SJCRH30 (cell line): ENCODE data around the gene ZBTB21. TPM values are rescaled to one million over a fixed set of nuclear protein-coding genes. Genes with fewer than 3 reads are reported as not detected.

Experiments
- DNase-seq, 2 experiments: peaks; one replicate each; pipeline ENCODE4 v3.0.0-alpha.2; 2015 to 2020
- H3K27ac ChIP-seq: fragments of 250-450 bp; sonication (Bioruptor Pico); 2 replicates; pipeline ENCODE4 v1.5.1; 2020; ENCODE audit warnings: mild to moderate bottlenecking, moderate library complexity
- H3K27me3 ChIP-seq: fragments of 250-450 bp; sonication (Bioruptor Pico); 2 replicates; pipeline ENCODE4 v1.5.1; 2020; ENCODE audit warnings: mild to moderate bottlenecking, moderate library complexity
- H3K36me3 ChIP-seq: fragments of 250-450 bp; sonication (Bioruptor Pico); 2 replicates; pipeline ENCODE4 v1.5.1; 2020; ENCODE audit warnings: mild to moderate bottlenecking, moderate library complexity
- H3K4me1 ChIP-seq: fragments of 250-450 bp; sonication (Bioruptor Pico); 2 replicates; pipeline ENCODE4 v1.5.1; 2020; ENCODE audit warnings: mild to moderate bottlenecking, moderate library complexity
- H3K4me3 ChIP-seq: fragments of 250-450 bp; sonication (Bioruptor Pico); 2 replicates; pipeline ENCODE4 v1.5.1; 2020; ENCODE audit warnings: mild to moderate bottlenecking, moderate library complexity
- H3K9me3 ChIP-seq: fragments of 250-450 bp; sonication (Bioruptor Pico); replicated peaks from 2 replicates; pipeline ENCODE4 v1.5.1; 2020; ENCODE audit warnings: mild to moderate bottlenecking, moderate library complexity
- total RNA-seq: library from RNA; depleted of rRNA; stranded (reverse); fragments of >200 nt; shearing (Covaris generic); gene quantifications from 2 replicates; pipeline ENCODE4 v1.2.3, GENCODE V29; 2014; rRNA removed

The ZBTB21 gene
- 20.5 and 25.7 TPM in 2 replicates for total RNA-seq

GRCh38 chr21:42009831-42010506 is at the start of gene ZBTB21:
TSS of gene ZBTB21 (minus strand) at chr21:42010360. CDS start at chr21:41994095, 16,265 bp downstream.
- peaks cover 23% of the 10 kb centered on the region for H3K4me1 ChIP-seq

GRCh38 chr21:42059721-42060120 is 49.6 kb upstream of the ZBTB21 start:
- H3K4me1 ChIP-seq = no peaks in the 10 kb centered on the region
- no peak for DNase-seq
- H3K36me3 ChIP-seq = no peaks in the 10 kb centered on the region
- H3K27ac ChIP-seq = no peak overlapping the region
- no peak overlapping the region for H3K4me3 ChIP-seq
- no peaks in the 10 kb centered on the region for H3K9me3 ChIP-seq
- peaks cover 48% of the 10 kb centered on the region for H3K27me3 ChIP-seq

More at GRCh38 chr21:42009831-42010506, at the start of gene ZBTB21:
- peak within 1 kb of the TSS; percentile 76 for H3K4me3 ChIP-seq
- no peaks in the 10 kb centered on the region for H3K27me3 ChIP-seq
- peak; percentile 98 to 99 for DNase-seq
- H3K9me3 ChIP-seq = no peaks in the 10 kb centered on the region
- H3K27ac ChIP-seq = peak within 1 kb of the TSS; percentile 77
- peaks cover 14% of the 10 kb centered on the region for H3K36me3 ChIP-seq

GRCh38 chr21:42059141-42059540 is 49.0 kb upstream of the ZBTB21 start:
- Histone ChIP-seq H3K36me3 (no peaks in the 10 kb centered on the region), H3K27me3 (peaks cover 54% of the 10 kb centered on the region)
- no peak for DNase-seq

GRCh38 chr21:42058631-42059111 is 48.5 kb upstream of the ZBTB21 start:
- H3K27me3 ChIP-seq = peaks cover 56% of the 10 kb centered on the region

More at GRCh38 chr21:42059141-42059540, 49.0 kb upstream of the ZBTB21 start:
- no peaks in the 10 kb centered on the region for H3K4me1 ChIP-seq
- no peak overlapping the region for H3K4me3 ChIP-seq
- H3K9me3 ChIP-seq = no peaks in the 10 kb centered on the region
- H3K27ac ChIP-seq = no peak overlapping the region

GRCh38 chr21:42057851-42058437 is 47.8 kb upstream of the ZBTB21 start:
- no peak for DNase-seq
- H3K27ac ChIP-seq = no peak overlapping the region
- H3K4me1 ChIP-seq = no peaks in the 10 kb centered on the region
- H3K36me3 ChIP-seq = no peaks in the 10 kb centered on the region
- H3K4me3 ChIP-seq = no peak overlapping the region
- no peaks in the 10 kb centered on the region for H3K9me3 ChIP-seq
- peaks cover 50% of the 10 kb centered on the region for H3K27me3 ChIP-seq

More at GRCh38 chr21:42058631-42059111, 48.5 kb upstream of the ZBTB21 start:
- Histone ChIP-seq H3K27ac (no peak overlapping the region), H3K4me1 (no peaks in the 10 kb centered on the region), H3K9me3 (no peaks in the 10 kb centered on the region), H3K4me3 (no peak overlapping the region), H3K36me3 (no peaks in the 10 kb centered on the region)
- DNase-seq = no peak

- Histone ChIP-seq H3K4me3 (no peak overlapping the region), H3K27ac (no peak overlapping the region), H3K27me3 (peaks cover 42% of the 10 kb centered on the region), H3K4me1 (no peaks in the 10 kb centered on the region), H3K9me3 (no peaks in the 10 kb centered on the region), H3K36me3 (no peaks in the 10 kb centered on the region)
- DNase-seq = no peak
Observed at GRCh38 chr21:42056996-42057689, 47.0 kb upstream of the ZBTB21 start.

- Histone ChIP-seq H3K9me3 (no peaks in the 10 kb centered on the region), H3K36me3 (no peaks in the 10 kb centered on the region), H3K27me3 (peaks cover 36% of the 10 kb centered on the region), H3K4me1 (no peaks in the 10 kb centered on the region), H3K4me3 (no peak overlapping the region), H3K27ac (no peak overlapping the region)
- DNase-seq = no peak
Observed at GRCh38 chr21:42056468-42056867, 46.3 kb upstream of the ZBTB21 start.

GRCh38 chr21:42055425-42055824 is 45.3 kb upstream of the ZBTB21 start:
- DNase-seq = no peak
- Histone ChIP-seq H3K36me3 (no peaks in the 10 kb centered on the region), H3K27ac (no peak overlapping the region), H3K4me1 (no peaks in the 10 kb centered on the region), H3K4me3 (no peak overlapping the region), H3K9me3 (no peaks in the 10 kb centered on the region), H3K27me3 (peaks cover 27% of the 10 kb centered on the region)

- Histone ChIP-seq H3K9me3 (no peaks in the 10 kb centered on the region), H3K27me3 (peaks cover 13% of the 10 kb centered on the region), H3K36me3 (no peaks in the 10 kb centered on the region), H3K27ac (no peak overlapping the region), H3K4me3 (no peak overlapping the region), H3K4me1 (no peaks in the 10 kb centered on the region)
- DNase-seq = no peak
Observed at GRCh38 chr21:42051788-42052187, 41.6 kb upstream of the ZBTB21 start.

- Histone ChIP-seq H3K27me3 (peaks cover 12% of the 10 kb centered on the region), H3K36me3 (no peaks in the 10 kb centered on the region), H3K4me1 (no peaks in the 10 kb centered on the region), H3K9me3 (no peaks in the 10 kb centered on the region), H3K4me3 (no peak overlapping the region), H3K27ac (no peak overlapping the region)
- DNase-seq = peak in 1 of 2 experiments; percentile 12
Observed at GRCh38 chr21:42049578-42050430, 39.6 kb upstream of the ZBTB21 start.

GRCh38 chr21:42048870-42049577 is 38.9 kb upstream of the ZBTB21 start:
- Histone ChIP-seq H3K27me3 (peaks cover 4% of the 10 kb centered on the region), H3K9me3 (no peaks in the 10 kb centered on the region), H3K4me1 (no peaks in the 10 kb centered on the region), H3K27ac (no peak overlapping the region), H3K36me3 (no peaks in the 10 kb centered on the region), H3K4me3 (no peak overlapping the region)
- DNase-seq = no peak

GRCh38 chr21:42047821-42048613 is 37.9 kb upstream of the ZBTB21 start:
- H3K36me3 ChIP-seq = no peaks in the 10 kb centered on the region
- H3K27ac ChIP-seq = no peak overlapping the region
- DNase-seq = peak in 1 of 2 experiments; percentile 16
- H3K4me3 ChIP-seq = no peak overlapping the region
- H3K9me3 ChIP-seq = no peaks in the 10 kb centered on the region
- H3K27me3 ChIP-seq = peaks cover 3% of the 10 kb centered on the region
- no peaks in the 10 kb centered on the region for H3K4me1 ChIP-seq

- Histone ChIP-seq H3K9me3 (no peaks in the 10 kb centered on the region), H3K27me3 (peaks cover 3% of the 10 kb centered on the region; the same call in 1 of the 2 replicates), H3K4me3 (no peak overlapping the region), H3K4me1 (no peaks in the 10 kb centered on the region; the same call in 1 of the 2 replicates), H3K27ac (no peak overlapping the region), H3K36me3 (no peaks in the 10 kb centered on the region)
- no peak for DNase-seq
Observed at GRCh38 chr21:42044871-42045495, 34.8 kb upstream of the ZBTB21 start.
